ENCODE measurements around the gene ASB2.

ASB2 gene

DNA sequence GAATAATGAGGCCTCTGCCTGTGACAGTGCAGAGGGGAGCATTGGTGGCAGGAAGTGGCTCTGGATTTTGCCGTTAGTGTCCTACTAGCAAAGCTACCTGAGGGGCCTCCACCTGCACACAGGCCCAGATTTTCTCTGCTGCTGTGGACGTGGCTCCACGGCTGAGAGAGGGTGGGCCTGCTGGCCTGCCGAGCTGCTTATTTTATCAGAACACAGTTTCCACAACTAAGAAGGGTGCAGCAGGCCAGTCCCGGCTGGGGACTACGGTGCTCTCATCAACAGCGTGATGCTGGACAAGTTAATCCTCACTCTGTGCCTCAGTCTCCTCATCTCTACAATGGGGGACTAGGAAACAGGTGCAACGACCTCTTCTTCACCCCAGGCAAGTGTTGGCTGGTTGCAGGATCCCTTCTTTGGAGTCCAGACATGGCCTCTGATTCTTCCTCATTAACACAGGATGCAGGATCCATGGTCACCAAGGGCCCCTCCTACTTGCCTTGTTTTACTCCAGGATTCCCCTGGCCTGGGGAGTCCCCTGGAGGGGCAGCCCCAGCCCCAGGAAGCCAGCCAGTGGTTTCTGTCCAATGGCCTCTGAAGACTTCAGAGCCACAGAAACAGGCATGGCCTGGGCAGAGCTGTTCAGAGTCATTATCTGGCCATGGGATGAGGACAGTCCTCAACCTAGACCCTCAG is 45.9 kb downstream of the ASB2 start:
- H3K4me3 ChIP-seq (ENCODE audit: low read depth, low read length), result no peak overlapping the region
- DNase-seq, result no peak
- H3K36me3 ChIP-seq (replicated peaks), result no peaks in the 10 kb centered on the region
- TF ChIP-seq, protein P1, sequence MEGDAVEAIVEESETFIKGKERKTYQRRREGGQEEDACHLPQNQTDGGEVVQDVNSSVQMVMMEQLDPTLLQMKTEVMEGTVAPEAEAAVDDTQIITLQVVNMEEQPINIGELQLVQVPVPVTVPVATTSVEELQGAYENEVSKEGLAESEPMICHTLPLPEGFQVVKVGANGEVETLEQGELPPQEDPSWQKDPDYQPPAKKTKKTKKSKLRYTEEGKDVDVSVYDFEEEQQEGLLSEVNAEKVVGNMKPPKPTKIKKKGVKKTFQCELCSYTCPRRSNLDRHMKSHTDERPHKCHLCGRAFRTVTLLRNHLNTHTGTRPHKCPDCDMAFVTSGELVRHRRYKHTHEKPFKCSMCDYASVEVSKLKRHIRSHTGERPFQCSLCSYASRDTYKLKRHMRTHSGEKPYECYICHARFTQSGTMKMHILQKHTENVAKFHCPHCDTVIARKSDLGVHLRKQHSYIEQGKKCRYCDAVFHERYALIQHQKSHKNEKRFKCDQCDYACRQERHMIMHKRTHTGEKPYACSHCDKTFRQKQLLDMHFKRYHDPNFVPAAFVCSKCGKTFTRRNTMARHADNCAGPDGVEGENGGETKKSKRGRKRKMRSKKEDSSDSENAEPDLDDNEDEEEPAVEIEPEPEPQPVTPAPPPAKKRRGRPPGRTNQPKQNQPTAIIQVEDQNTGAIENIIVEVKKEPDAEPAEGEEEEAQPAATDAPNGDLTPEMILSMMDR (IDR thresholded peaks at IDR 0.05; ENCODE audit: low read depth, low read length, missing control alignments), result no peak
- in situ Hi-C loops (cut with HindIII; ENCODE audit: low pct_ligation_motif_present, low sequenced_read_pairs), result no loop called here
- H3K27ac ChIP-seq, result no peak overlapping the region
- H3K27me3 ChIP-seq (replicated peaks), result no peaks in the 10 kb centered on the region

DNA sequence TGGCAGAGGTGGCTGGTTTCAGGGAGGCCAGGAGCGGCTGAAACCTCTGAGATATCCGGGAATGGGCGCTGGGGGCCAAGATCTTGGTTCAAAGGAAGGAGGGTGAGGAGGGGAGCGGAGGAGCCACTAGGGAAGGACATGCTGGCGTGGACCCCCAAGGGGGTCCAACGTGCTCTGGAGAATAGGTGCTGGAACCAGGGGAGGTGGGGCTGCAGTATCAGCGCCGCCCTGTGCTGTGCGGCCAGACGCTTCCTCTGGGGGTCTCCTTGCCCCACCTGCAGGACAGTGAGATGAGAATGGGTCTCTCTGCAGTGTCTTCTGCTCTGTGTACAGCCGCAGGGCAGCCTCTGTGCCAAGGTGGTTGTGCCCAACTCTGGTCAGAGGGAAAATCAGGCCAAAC is 46.7 kb downstream of the ASB2 start:
- in situ Hi-C loops (cut with HindIII; ENCODE audit: low pct_ligation_motif_present, low sequenced_read_pairs), result no loop called here
- DNase-seq, result no peak
- H3K27ac ChIP-seq, result no peak overlapping the region
- no peaks in the 10 kb centered on the region for H3K36me3 ChIP-seq (replicated peaks)
- TF ChIP-seq, protein P1 (IDR thresholded peaks at IDR 0.05; ENCODE audit: low read depth, low read length, missing control alignments), result no peak
- H3K27me3 ChIP-seq (replicated peaks), result no peaks in the 10 kb centered on the region
- H3K4me3 ChIP-seq (ENCODE audit: low read depth, low read length), result no peak overlapping the region

DNA sequence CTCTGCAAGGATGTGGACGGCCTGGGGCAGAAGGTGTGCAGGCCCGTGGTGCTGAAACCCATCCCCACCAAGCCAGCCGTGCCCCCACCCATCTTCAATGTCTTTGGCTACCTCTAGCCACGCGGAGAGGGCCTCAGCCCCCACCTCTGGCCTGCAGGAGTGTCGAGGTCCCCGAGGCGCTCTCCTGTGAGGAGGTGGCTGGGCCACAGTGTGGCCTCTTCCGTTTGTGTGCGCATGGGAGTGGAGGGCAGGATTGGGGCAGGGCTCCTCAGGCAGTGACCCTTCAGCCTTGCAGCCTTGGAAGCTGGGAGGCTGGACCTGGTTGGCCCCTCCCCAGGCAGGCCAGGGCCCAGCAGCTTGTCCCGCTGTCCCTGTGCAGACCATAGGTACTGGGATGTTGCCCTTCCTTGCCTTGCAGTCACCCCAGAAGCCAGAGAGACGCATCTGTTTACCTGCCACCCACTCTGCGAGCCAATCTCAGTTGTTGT is 47.3 kb downstream of the ASB2 start:
- TF ChIP-seq, protein P1 (IDR thresholded peaks at IDR 0.05; ENCODE audit: low read depth, low read length, missing control alignments), result no peak
- Histone ChIP-seq H3K36me3 (replicated peaks) (no peaks in the 10 kb centered on the region), H3K4me3 (ENCODE audit: low read depth, low read length) (no peak overlapping the region), H3K27me3 (replicated peaks) (no peaks in the 10 kb centered on the region), H3K27ac (no peak overlapping the region)
- in situ Hi-C loops (cut with HindIII; ENCODE audit: low pct_ligation_motif_present, low sequenced_read_pairs), result no loop called here
- no peak for DNase-seq

DNA sequence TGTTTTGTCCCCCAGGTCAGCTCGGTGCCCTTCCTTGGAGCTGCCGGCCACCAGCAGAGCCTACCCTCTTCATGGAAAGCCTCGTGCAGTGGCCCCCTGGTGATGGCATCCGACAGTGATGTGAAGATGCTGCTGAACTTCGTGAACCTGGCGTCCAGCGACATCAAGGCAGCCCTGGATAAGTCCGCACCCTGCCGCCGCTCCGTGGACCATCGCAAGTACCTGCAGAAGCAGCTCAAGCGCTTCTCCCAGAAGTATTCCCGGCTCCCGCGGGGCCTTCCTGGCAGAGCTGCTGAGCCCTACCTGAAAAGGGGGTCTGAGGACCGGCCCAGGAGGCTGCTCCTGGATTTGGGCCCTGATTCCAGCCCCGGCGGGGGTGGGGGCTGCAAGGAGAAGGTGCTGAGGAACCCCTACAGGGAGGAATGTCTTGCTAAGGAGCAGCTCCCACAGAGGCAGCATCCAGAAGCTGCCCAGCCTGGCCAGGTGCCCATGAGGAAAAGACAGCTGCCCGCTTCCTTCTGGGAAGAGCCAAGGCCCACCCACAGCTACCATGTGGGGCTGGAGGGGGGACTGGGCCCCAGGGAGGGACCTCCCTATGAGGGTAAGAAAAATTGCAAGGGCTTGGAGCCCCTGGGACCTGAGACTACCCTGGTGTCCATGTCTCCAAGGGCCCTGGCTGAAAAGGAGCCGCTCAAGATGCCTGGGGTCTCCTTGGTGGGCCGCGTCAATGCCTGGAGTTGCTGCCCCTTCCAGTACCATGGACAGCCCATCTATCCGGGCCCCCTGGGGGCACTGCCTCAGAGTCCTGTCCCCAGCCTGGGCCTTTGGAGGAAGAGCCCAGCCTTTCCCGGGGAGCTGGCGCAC is 48.0 kb downstream of the ASB2 start:
- Histone ChIP-seq H3K4me3 (ENCODE audit: low read depth, low read length) (no peak overlapping the region), H3K27ac (no peak overlapping the region), H3K36me3 (replicated peaks) (no peaks in the 10 kb centered on the region), H3K27me3 (replicated peaks) (no peaks in the 10 kb centered on the region)
- DNase-seq, result no peak
- in situ Hi-C loops (cut with HindIII; ENCODE audit: low pct_ligation_motif_present, low sequenced_read_pairs), result no loop called here
- TF ChIP-seq, protein P1 (IDR thresholded peaks at IDR 0.05; ENCODE audit: low read depth, low read length, missing control alignments), result no peak

DNA sequence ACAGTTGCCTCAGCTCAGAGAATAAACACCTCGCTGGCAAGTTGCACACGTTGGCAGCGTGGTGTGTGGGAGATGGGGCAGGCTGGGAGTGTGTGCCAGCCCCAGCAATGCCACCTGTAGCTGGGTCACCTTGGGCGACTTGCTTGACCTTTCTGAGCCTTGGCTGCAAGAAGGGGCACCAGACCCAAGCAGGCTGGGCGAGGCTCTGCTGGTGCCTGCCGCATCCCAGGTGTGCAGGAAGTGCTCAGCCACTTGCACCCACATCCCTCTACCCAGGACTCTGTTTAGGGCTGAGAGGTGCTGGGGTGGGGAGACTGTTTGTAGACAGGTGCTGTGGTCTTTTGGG is 48.6 kb downstream of the ASB2 start:
- no peak overlapping the region for H3K27ac ChIP-seq
- no peaks in the 10 kb centered on the region for H3K27me3 ChIP-seq (replicated peaks)
- H3K4me3 ChIP-seq (ENCODE audit: low read depth, low read length), result no peak overlapping the region
- TF ChIP-seq, protein P1 (IDR thresholded peaks at IDR 0.05; ENCODE audit: low read depth, low read length, missing control alignments), result no peak
- H3K36me3 ChIP-seq (replicated peaks), result no peaks in the 10 kb centered on the region
- in situ Hi-C loops (cut with HindIII; ENCODE audit: low pct_ligation_motif_present, low sequenced_read_pairs), result no loop called here
- no peak for DNase-seq
